CD4-positive, alpha-beta memory T cell (primary cell): ENCODE measurements around the gene RAP2B. TPM values are rescaled to one million over a fixed set of nuclear protein-coding genes. Genes with fewer than 3 reads are reported as not detected.
A peak's percentile ranks its signal among the peaks of the same experiment; 100 is the strongest.

Experiments
- CTCF ChIA-PET: fragments of 350-600 bp; sonication (Branson Sonifier 250); formaldehyde crosslinking; loops from one replicate; lab custom pipeline; 2021; ENCODE audit warnings: inconsistent platforms; ENCODE audit not compliant: partially characterized antibody; lab: Charles Lee
- POLR2A ChIA-PET: fragments of 350-600 bp; sonication (Branson Sonifier 250); formaldehyde crosslinking; loops from one replicate; lab custom pipeline; 2021; ENCODE audit not compliant: partially characterized antibody; lab: Charles Lee
- DNase-seq, 5 donors: peaks; one replicate each; pipeline versions ENCODE4 v3.0.0 to v3.0.0-alpha.2; 2020 to 2022; ENCODE audit warnings: mixed read lengths in 1 of 5
- H3K27ac ChIP-seq: one replicate; pipeline ENCODE4 v1.7.0; 2013; ENCODE audit warnings: low read depth, low read length
- H3K27me3 ChIP-seq: 2 replicates; pipeline ENCODE4 v1.7.0; 2013; ENCODE audit warnings: mild to moderate bottlenecking, low read length, moderate library complexity; ENCODE audit not compliant: insufficient read depth
- H3K36me3 ChIP-seq: 2 replicates; pipeline ENCODE4 v1.7.0; 2013; ENCODE audit warnings: mild to moderate bottlenecking, low read length, moderate library complexity; ENCODE audit not compliant: insufficient read depth
- H3K4me1 ChIP-seq: 2 replicates; pipeline ENCODE4 v1.7.0; 2013; ENCODE audit warnings: mild to moderate bottlenecking, low read length, moderate library complexity; ENCODE audit not compliant: insufficient read depth
- H3K4me3 ChIP-seq, 2 donors: one replicate each; pipeline ENCODE4 v1.7.0; 2013; ENCODE audit warnings: low read length in 2 of 2, mild to moderate bottlenecking in 1 of 2
- H3K9me3 ChIP-seq, 2 donors: one replicate each; pipeline ENCODE4 v1.7.0; 2013; ENCODE audit warnings: low read length in 2 of 2, control low read depth in 1 of 2; ENCODE audit not compliant: control insufficient read depth in 1 of 2
- H3K27ac Mint-ChIP-seq, 7 donors: one replicate each; pipeline ENCODE4 v1.8.0; 2020 to 2021; ENCODE audit warnings: mixed read lengths in 7 of 7, mild to moderate bottlenecking in 6 of 7, inconsistent platforms in 3 of 7, moderate library complexity in 3 of 7
- H3K27me3 Mint-ChIP-seq, 2 donors: one replicate each; pipeline ENCODE4 v1.8.0; 2020 to 2021; ENCODE audit warnings: mixed read lengths in 2 of 2
- H3K36me3 Mint-ChIP-seq, 2 donors: one replicate each; pipeline ENCODE4 v1.8.0; 2020 to 2021; ENCODE audit warnings: mixed read lengths in 2 of 2, inconsistent platforms in 1 of 2, mild to moderate bottlenecking in 1 of 2
- H3K4me1 Mint-ChIP-seq, 4 donors: one replicate each; pipeline ENCODE4 v1.8.0; 2020 to 2021; ENCODE audit warnings: mixed read lengths in 4 of 4, mild to moderate bottlenecking in 1 of 4
- H3K4me3 Mint-ChIP-seq, 8 donors: one replicate each; pipeline ENCODE4 v1.8.0; 2020 to 2021; ENCODE audit warnings: mixed read lengths in 8 of 8, mild to moderate bottlenecking in 7 of 8, moderate library complexity in 6 of 8, inconsistent platforms in 3 of 8
- H3K9me3 Mint-ChIP-seq, 8 donors: one replicate each; pipeline ENCODE4 v1.8.0; 2020 to 2021; ENCODE audit warnings: mixed read lengths in 8 of 8, mild to moderate bottlenecking in 5 of 8, inconsistent platforms in 3 of 8, moderate library complexity in 1 of 8
- intact Hi-C: fragments of 100-400 bp; cut with micrococcal nuclease; formaldehyde crosslinking; loops from one replicate; pipeline ENCODE4 v1.15.1; 2023
- polyA plus RNA-seq, 2 donors: library from polyadenylated mRNA; unstranded; fragments of 300-500 nt; fragmentation: Illumina TruSeq; gene quantifications; one replicate each; pipeline ENCODE4 v1.2.3, GENCODE V29; 2021
- total RNA-seq, 2 experiments: library from RNA; stranded (reverse); gene quantifications; one replicate each; pipeline ENCODE4 v1.2.3, GENCODE V29; 2021

Gene RAP2B
- total and polyA plus RNA-seq, 4 experiments from 2014 or later, result 13.8 to 42.3 (median 30.3) TPM

DNA sequence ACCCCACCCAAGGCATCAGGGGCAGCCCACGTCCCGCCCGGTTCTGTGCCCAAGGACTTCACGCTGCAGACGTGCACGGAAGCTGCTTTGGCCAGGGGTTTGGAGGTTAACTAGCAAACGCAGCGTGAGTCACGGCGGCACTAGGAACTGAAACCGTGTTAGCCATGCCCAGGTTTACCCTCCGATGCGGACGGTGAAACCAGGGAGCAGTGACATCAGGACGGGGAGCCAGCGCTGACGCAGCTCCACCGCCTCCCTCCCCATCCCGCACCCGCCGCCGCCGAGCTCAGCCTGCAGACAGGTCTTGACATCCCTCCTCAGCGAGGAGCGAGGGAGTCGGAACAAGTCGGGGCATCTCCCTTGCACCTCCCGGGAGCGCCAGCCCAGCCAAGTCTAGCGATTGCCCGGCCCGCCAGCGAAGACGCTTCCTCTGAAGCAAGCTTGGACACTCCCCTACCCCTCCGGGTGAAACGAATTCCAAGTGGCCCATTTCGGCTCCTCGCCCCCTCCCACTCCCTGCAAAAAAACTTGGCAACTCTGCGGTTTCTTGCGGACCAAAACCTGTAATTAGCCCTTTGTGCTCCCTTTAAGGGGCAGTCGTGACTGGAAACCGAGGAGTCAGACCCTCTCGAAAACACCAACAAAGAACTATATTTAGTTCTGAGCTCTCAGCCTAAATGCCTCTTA lies 1.4 kb upstream of the RAP2B start:
- peaks cover 24% of the 10 kb centered on the region for H3K4me1 ChIP-seq
- ChIA-PET CTCF (interaction anchor here (0.8 to 12.2 kb wide), 23 partner anchors 10 to 608 kb away, joined by 3 to 191 read pairs (median 3); no protein-coding TSS in a partner anchor), POLR2A (interaction anchor here (0.6 to 8.5 kb wide), 33 partner anchors 10 to 1164 kb away, joined by 3 to 206 read pairs (median 5); partner anchors contain the start of gene DHX36)
- peak; percentile 63 to 90 (median 69) for DNase-seq
- peak overlapping the region; percentile 75 to 93 for H3K4me3 ChIP-seq
- no peaks in the 10 kb centered on the region for H3K27me3 ChIP-seq
- Mint-ChIP-seq H3K36me3 (peaks cover 0 to 23% of the 10 kb centered on the region in 2 donors), H3K4me1 (peaks cover 15 to 50% (median 27%) of the 10 kb centered on the region in 4 donors), H3K27ac (peak overlapping the region; percentile 96 to 98 (median 98)), H3K4me3 (peak overlapping the region; percentile 97 to 100 (median 99)), H3K27me3 (no peaks in the 10 kb centered on the region), H3K9me3 (peaks cover 0 to 2% (median 0%) of the 10 kb centered on the region in 8 donors)
- intact Hi-C loops, result loop anchor here (1.0 to 10.0 kb wide), 7 partner anchors 20 to 1956 kb away; partner anchors contain the start of genes DHX36 and GPR171
- no peaks in the 10 kb centered on the region for H3K36me3 ChIP-seq
- peak overlapping the region; percentile 76 for H3K27ac ChIP-seq
- no peaks in the 10 kb centered on the region for H3K9me3 ChIP-seq

DNA sequence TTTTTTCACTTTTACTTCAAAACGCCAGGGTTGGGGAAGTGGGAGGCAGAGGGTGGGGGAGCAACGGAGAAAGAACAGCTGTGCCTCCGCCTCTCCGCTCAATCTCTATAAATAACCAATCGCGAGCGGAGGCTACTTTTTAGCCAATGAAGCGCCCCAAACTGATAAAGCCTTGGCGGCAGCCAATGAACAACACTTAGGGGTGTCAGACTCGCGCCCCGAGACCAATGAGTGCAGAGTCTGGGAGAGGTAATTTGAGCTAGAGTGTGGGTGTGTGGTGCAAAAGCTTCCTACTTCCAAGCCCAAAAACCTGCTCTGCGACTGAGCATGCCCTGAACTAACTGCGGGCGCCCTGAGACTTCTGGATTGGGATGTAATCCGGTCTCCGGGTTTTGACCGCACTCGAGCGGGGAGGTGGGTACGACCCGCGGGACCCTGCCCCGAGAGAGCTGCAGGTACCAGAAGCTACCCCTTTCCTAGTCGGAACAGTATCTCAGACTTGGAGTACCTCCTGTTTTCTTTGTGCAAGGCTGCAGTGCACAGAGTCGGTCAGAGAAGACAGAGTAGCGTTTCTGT lies 800 bp upstream of the RAP2B start:
- H3K27ac ChIP-seq, result peak overlapping the region; percentile 76
- POLR2A ChIA-PET, result interaction anchor here (0.7 to 8.5 kb wide), 29 partner anchors 10 to 1163 kb away, joined by 3 to 206 read pairs (median 6); partner anchors contain the start of gene DHX36

DNA sequence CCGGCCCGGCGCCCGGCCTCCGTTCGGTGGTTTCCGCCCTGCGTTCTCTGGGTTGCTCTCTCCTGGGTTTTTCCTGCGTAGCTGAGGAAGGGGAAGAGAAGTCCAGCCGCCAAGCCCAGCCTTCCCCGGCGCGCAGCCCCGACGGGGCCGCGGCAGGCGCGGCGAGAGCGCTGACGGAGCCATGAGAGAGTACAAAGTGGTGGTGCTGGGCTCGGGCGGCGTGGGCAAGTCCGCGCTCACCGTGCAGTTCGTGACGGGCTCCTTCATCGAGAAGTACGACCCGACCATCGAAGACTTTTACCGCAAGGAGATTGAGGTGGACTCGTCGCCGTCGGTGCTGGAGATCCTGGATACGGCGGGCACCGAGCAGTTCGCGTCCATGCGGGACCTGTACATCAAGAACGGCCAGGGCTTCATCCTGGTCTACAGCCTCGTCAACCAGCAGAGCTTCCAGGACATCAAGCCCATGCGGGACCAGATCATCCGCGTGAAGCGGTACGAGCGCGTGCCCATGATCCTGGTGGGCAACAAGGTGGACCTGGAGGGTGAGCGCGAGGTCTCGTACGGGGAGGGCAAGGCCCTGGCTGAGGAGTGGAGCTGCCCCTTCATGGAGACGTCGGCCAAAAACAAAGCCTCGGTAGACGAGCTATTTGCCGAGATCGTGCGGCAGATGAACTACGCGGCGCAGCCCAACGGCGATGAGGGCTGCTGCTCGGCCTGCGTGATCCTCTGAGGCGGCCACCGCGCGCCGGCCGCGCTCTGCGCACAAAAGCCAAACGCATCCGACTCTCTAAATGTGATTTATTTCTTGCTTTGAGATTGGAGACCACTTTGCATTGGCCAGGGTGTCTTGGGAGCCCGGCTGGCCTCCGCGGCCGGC lies 727 bp downstream of the RAP2B start:
- intact Hi-C loops, result loop anchor here (1.0 to 10.0 kb wide), 5 partner anchors 59 to 1958 kb away; partner anchors contain the start of genes DHX36 and GPR171
- Mint-ChIP-seq H3K27ac (peak overlapping the region; percentile 30 to 97 (median 95)), H3K27me3 (no peaks in the 10 kb centered on the region), H3K9me3 (peaks cover 0 to 2% (median 0%) of the 10 kb centered on the region in 8 donors), H3K4me1 (peaks cover 33 to 72% (median 46%) of the 10 kb centered on the region in 4 donors), H3K4me3 (peak overlapping the region; percentile 98 to 100 (median 99)), H3K36me3 (peaks cover 3 to 29% of the 10 kb centered on the region in 2 donors)
- Histone ChIP-seq H3K4me1 (peaks cover 46% of the 10 kb centered on the region), H3K27me3 (no peaks in the 10 kb centered on the region), H3K9me3 (no peaks in the 10 kb centered on the region), H3K36me3 (no peaks in the 10 kb centered on the region), H3K27ac (peak overlapping the region; percentile 76), H3K4me3 (peak overlapping the region; percentile 55 to 93)
- CTCF ChIA-PET, result interaction anchor here (0.6 to 12.2 kb wide), 13 partner anchors 42 to 607 kb away, joined by 3 to 191 read pairs (median 8); no protein-coding TSS in a partner anchor
- POLR2A ChIA-PET, result interaction anchor here (0.6 to 8.5 kb wide), 14 partner anchors 9 to 479 kb away, joined by 3 to 206 read pairs (median 10); no protein-coding TSS in a partner anchor
- DNase-seq, result peak; percentile 39 to 53 (median 47)

More for the DNA sequence above, 800 bp upstream of the RAP2B start:
- H3K36me3 ChIP-seq, result no peaks in the 10 kb centered on the region
- Mint-ChIP-seq H3K36me3 (peaks cover 2 to 24% of the 10 kb centered on the region in 2 donors), H3K27me3 (no peaks in the 10 kb centered on the region), H3K27ac (peak overlapping the region; percentile 96 to 98 (median 98)), H3K4me3 (peak overlapping the region; percentile 97 to 100 (median 99)), H3K4me1 (peaks cover 19 to 57% (median 33%) of the 10 kb centered on the region in 4 donors), H3K9me3 (peaks cover 0 to 2% (median 0%) of the 10 kb centered on the region in 8 donors)
- CTCF ChIA-PET, result interaction anchor here (0.6 to 12.2 kb wide), 21 partner anchors 9 to 606 kb away, joined by 3 to 191 read pairs (median 4); no protein-coding TSS in a partner anchor
- intact Hi-C loops, result loop anchor here (1.0 to 10.0 kb wide), 7 partner anchors 20 to 1956 kb away; partner anchors contain the start of genes DHX36 and GPR171
- peaks cover 31% of the 10 kb centered on the region for H3K4me1 ChIP-seq
- H3K9me3 ChIP-seq, result no peaks in the 10 kb centered on the region
- no peaks in the 10 kb centered on the region for H3K27me3 ChIP-seq
- H3K4me3 ChIP-seq, result peak overlapping the region; percentile 75 to 93
- peak; percentile 90 to 96 (median 94) for DNase-seq

DNA sequence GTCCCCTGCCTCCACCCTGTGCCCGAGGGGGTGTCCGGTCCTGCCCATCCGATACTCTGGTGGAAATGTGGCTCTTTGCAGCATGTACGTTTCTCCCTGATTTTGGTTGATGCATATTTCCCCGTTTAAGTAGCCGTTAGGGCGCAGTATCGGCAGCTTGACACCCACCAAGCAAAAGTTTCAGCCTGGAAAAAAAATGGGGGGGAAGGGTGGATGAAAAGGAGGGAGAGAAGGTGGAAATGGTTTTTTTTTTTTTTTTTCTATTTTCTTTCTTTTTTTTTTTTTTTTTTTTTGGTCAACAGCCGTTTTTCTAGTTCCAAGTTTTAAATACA lies 1.3 kb downstream of the RAP2B start:
- Histone ChIP-seq H3K4me1 (peaks cover 52% of the 10 kb centered on the region), H3K4me3 (peak overlapping the region; percentile 55 to 93), H3K9me3 (no peaks in the 10 kb centered on the region), H3K36me3 (no peaks in the 10 kb centered on the region), H3K27me3 (no peaks in the 10 kb centered on the region), H3K27ac (peak overlapping the region; percentile 76)
- Mint-ChIP-seq H3K27ac (peak overlapping the region; percentile 30 to 97 (median 95)), H3K9me3 (peaks cover 0 to 2% (median 0%) of the 10 kb centered on the region in 8 donors), H3K4me3 (peak overlapping the region; percentile 98 to 100 (median 99)), H3K4me1 (peaks cover 37 to 78% (median 52%) of the 10 kb centered on the region in 4 donors), H3K27me3 (no peaks in the 10 kb centered on the region), H3K36me3 (peaks cover 3 to 29% of the 10 kb centered on the region in 2 donors)
- intact Hi-C loops, result loop anchor here (5.0 to 10.0 kb wide), 3 partner anchors 479 to 1959 kb away; partner anchors contain the start of genes DHX36 and GPR171
- DNase-seq, result peak in 1 of 5 donors; percentile 38
- ChIA-PET CTCF (interaction anchor here (0.6 to 12.2 kb wide), 16 partner anchors 10 to 607 kb away, joined by 3 to 191 read pairs (median 6); no protein-coding TSS in a partner anchor), POLR2A (interaction anchor here (0.6 to 8.5 kb wide), 14 partner anchors 8 to 478 kb away, joined by 3 to 206 read pairs (median 10); no protein-coding TSS in a partner anchor)

DNA sequence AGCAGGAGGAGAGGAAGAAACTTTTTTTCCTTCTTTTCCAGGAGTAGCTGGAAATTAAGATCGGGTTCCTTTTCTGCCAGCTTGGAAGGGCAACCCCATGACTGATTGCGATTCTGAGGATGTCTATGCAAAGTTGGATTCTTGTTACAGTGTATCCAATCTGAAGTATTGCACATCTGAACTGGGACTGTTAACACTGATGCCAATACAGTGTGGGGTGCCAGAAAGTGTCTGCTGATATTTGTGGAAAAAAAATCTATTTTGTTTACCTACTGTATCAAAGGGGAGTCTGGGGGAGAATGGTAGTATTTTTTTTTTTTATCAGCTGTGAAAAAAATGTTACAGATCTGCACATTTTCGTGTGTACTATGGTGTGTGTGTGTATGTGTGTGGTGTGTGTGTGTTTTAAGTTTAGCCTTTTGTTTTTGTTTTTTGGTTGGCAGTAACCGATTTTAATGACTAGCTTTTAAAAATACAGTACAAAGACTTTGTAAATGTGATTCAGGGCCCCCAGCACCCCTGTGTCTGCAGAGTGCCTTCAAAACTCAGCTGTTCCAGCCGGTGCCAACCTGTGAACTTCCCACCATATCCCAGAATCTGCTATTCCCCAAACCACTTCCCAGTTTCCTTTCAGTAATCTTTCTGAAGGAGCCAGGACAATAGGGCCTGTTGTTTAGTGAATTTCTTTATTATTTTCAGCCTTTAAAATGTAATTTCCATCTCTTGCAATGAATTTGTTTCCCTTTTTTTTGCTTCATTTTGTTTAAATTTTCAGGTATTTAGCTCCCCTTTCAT lies 1.9 kb downstream of the RAP2B start:
- Histone ChIP-seq H3K9me3 (no peaks in the 10 kb centered on the region), H3K27ac (peak overlapping the region; percentile 48), H3K27me3 (no peaks in the 10 kb centered on the region), H3K4me1 (peaks cover 58% of the 10 kb centered on the region), H3K4me3 (peak overlapping the region; percentile 55 to 93), H3K36me3 (no peaks in the 10 kb centered on the region)
- Mint-ChIP-seq H3K36me3 (peaks cover 3 to 29% of the 10 kb centered on the region in 2 donors), H3K4me3 (peak overlapping the region; percentile 98 to 100 (median 99)), H3K27ac (peak overlapping the region; percentile 30 to 97 (median 91)), H3K4me1 (peaks cover 40 to 83% (median 54%) of the 10 kb centered on the region in 4 donors), H3K9me3 (peaks cover 0 to 2% (median 0%) of the 10 kb centered on the region in 8 donors), H3K27me3 (no peaks in the 10 kb centered on the region)
- CTCF ChIA-PET, result interaction anchor here (0.7 to 12.2 kb wide), 23 partner anchors 9 to 606 kb away, joined by 3 to 191 read pairs (median 4); no protein-coding TSS in a partner anchor
- intact Hi-C loops, result loop anchor here (5.0 to 10.0 kb wide), 3 partner anchors 478 to 1959 kb away; partner anchors contain the start of genes DHX36 and GPR171
- POLR2A ChIA-PET, result interaction anchor here (0.9 to 8.5 kb wide), 11 partner anchors 8 to 478 kb away, joined by 3 to 206 read pairs (median 10); no protein-coding TSS in a partner anchor
- DNase-seq, result peak in 1 of 5 donors; percentile 30
